Keratinocyte (primary cell): ENCODE measurements around the gene MRPL53. TPM values are rescaled to one million over a fixed set of nuclear protein-coding genes. Genes with fewer than 3 reads are reported as not detected.

Experiments used
- DNase-seq: peaks from one replicate; pipeline ENCODE4 v3.0.0-alpha.2; 2011; ENCODE audit warnings: low read depth, missing footprints, low spot score
- FAIRE-seq: peaks from 2 replicates; lab custom pipeline; 2011; peaks lifted over from hg19 to GRCh38; lab: Jason Lieb, UNC
- H2AFZ ChIP-seq: 2 replicates; pipeline ENCODE4 v1.6.0; 2012; ENCODE audit warnings: low read length, control low read depth, inconsistent platforms; ENCODE audit not compliant: control insufficient read depth
- H3K27ac ChIP-seq: 2 replicates; pipeline ENCODE4 v1.5.1; 2011; ENCODE audit warnings: low read length; ENCODE audit not compliant: control insufficient read depth, insufficient read depth
- H3K27me3 ChIP-seq: 3 replicates; pipeline ENCODE4 v1.6.0; 2011; ENCODE audit warnings: low read length; ENCODE audit not compliant: control insufficient read depth, insufficient read depth; ENCODE audit errors: extremely low read depth
- H3K36me3 ChIP-seq, 2 experiments: 2 replicates in 1 of 2; 3 replicates in 1 of 2; pipeline ENCODE4 v1.5.1; 2011; ENCODE audit warnings: low read length in 2 of 2, mild to moderate bottlenecking in 1 of 2; ENCODE audit not compliant: control insufficient read depth in 2 of 2, insufficient read depth in 2 of 2; ENCODE audit errors: extremely low read depth in 1 of 2
- H3K4me1 ChIP-seq: 3 replicates; pipeline ENCODE4 v1.5.1; 2011; ENCODE audit warnings: low read length; ENCODE audit not compliant: control insufficient read depth, insufficient read depth; ENCODE audit errors: extremely low read depth
- H3K4me2 ChIP-seq: 3 replicates; pipeline ENCODE4 v1.6.0; 2011; ENCODE audit warnings: low read depth, low read length; ENCODE audit not compliant: control insufficient read depth, insufficient read depth; ENCODE audit errors: extremely low read depth
- H3K4me3 ChIP-seq, 3 experiments: fragments of 200-600 bp in 1 of 3; sonication (generic) in 1 of 3; 2 replicates in 2 of 3; 3 replicates in 1 of 3; pipeline ENCODE4 v1.5.1; 2011 to 2016; ENCODE audit warnings: low read length in 3 of 3, mild to moderate bottlenecking in 3 of 3, control low read depth in 2 of 3, inconsistent platforms in 1 of 3, low read depth in 1 of 3, mixed read lengths in 1 of 3, mixed run types in 1 of 3, moderate library complexity in 1 of 3; ENCODE audit not compliant: control insufficient read depth in 2 of 3, insufficient read depth in 2 of 3; ENCODE audit errors: extremely low read depth in 1 of 3
- H3K79me2 ChIP-seq: 2 replicates; pipeline ENCODE4 v1.6.0; 2012; ENCODE audit warnings: low read length; ENCODE audit not compliant: control insufficient read depth, insufficient read depth
- H3K9ac ChIP-seq: 3 replicates; pipeline ENCODE4 v1.6.0; 2011; ENCODE audit warnings: low read length; ENCODE audit not compliant: control insufficient read depth, insufficient read depth; ENCODE audit errors: extremely low read depth
- H3K9me1 ChIP-seq: 3 replicates; pipeline ENCODE4 v1.6.0; 2011; ENCODE audit warnings: low read length; ENCODE audit not compliant: control insufficient read depth, insufficient read depth; ENCODE audit errors: extremely low read depth
- H3K9me3 ChIP-seq: 2 replicates; pipeline ENCODE4 v1.5.1; 2012; ENCODE audit warnings: low read depth, low read length; ENCODE audit not compliant: control insufficient read depth
- H4K20me1 ChIP-seq: 3 replicates; pipeline ENCODE4 v1.6.0; 2011; ENCODE audit warnings: low read length; ENCODE audit not compliant: control insufficient read depth, insufficient read depth; ENCODE audit errors: extremely low read depth
- CTCF ChIP-seq, 3 experiments: IDR thresholded peaks in 1 of 3; conservative IDR thresholded peaks in 1 of 3; optimal IDR thresholded peaks in 1 of 3; 2 replicates in 2 of 3; 3 replicates in 1 of 3; pipeline versions ENCODE3 to v1.5.1; 2011; ENCODE audit warnings: low read length in 3 of 3, mild to moderate bottlenecking in 3 of 3, moderate library complexity in 2 of 3, control low read depth in 1 of 3, inconsistent platforms in 1 of 3; ENCODE audit not compliant: insufficient read depth in 2 of 3; ENCODE audit errors: extremely low read depth in 1 of 3
- EZH2 ChIP-seq: IDR thresholded peaks from one replicate; pipeline ENCODE4 v1.6.1; 2012; ENCODE audit warnings: inconsistent platforms, mild to moderate bottlenecking, low read length, moderate library complexity
- dilution Hi-C: fragments of 300-500 bp; cut with MboI; formaldehyde crosslinking; loops from one replicate; pipeline ENCODE4 v1.7.0; 2020; ENCODE audit warnings: low sequenced_read_pairs; ENCODE audit not compliant: extremely low pct_ligation_motif_present
- polyA plus RNA-seq, 5 experiments: library from polyadenylated mRNA; depleted of rRNA in 3 of 5; stranded (reverse) in 3 of 5; stranded (forward) in 1 of 5; unstranded in 1 of 5; fragments of >200 nt; gene quantifications; 1 replicate in 1 of 5; 2 replicates in 3 of 5; 3 replicates in 1 of 5; pipeline versions ENCODE4 v1.2.1 to v1.2.3, GENCODE V29; 2011 to 2012; ENCODE audit warnings: missing spikeins in 2 of 5, low read depth in 1 of 5, low replicate concordance in 1 of 5

The MRPL53 gene
- polyA plus RNA-seq, 1 donor (not counting 4 experiments of a cell fraction or from before 2014, with no cell fraction given): 31.0 TPM

GRCh38 chr2:74436848-74437695, 35.4 kb downstream of the MRPL53 start:
- Histone ChIP-seq H3K9me1 (peaks cover 8% of the 10 kb centered on the region), H3K9me3 (no peaks in the 10 kb centered on the region), H4K20me1 (peaks cover 27% of the 10 kb centered on the region), H2AFZ (no peak overlapping the region), H3K27ac (no peak overlapping the region), H3K4me3 (no peak overlapping the region), H3K4me1 (peaks cover 29% of the 10 kb centered on the region), H3K79me2 (peaks cover 89% of the 10 kb centered on the region), H3K4me2 (no peak overlapping the region), H3K36me3 (peaks cover 21 to 57% of the 10 kb centered on the region in 2 experiments), H3K9ac (no peak overlapping the region), H3K27me3 (no peaks in the 10 kb centered on the region)
- FAIRE-seq: no peak
- DNase-seq: no peak
- TF ChIP-seq CTCF (optimal IDR thresholded peaks at IDR 0.05 in 1 of 3, IDR thresholded peaks at IDR 0.05 in 1 of 3, conservative IDR thresholded peaks at IDR 0.05 in 1 of 3; ENCODE audit: extremely low read depth in 1 of 3, insufficient read depth in 2 of 3, low read length in 3 of 3) (no peak), EZH2 (no peak)
- dilution Hi-C loops: no loop called here

- peaks cover 31% of the 10 kb centered on the region for H3K4me1 ChIP-seq
- H3K9me1 ChIP-seq: peaks cover 8% of the 10 kb centered on the region
- FAIRE-seq (no peak), DNase-seq (no peak)
- H4K20me1 ChIP-seq: peaks cover 27% of the 10 kb centered on the region
- H3K4me2 ChIP-seq: no peak overlapping the region
- H3K79me2 ChIP-seq: peaks cover 92% of the 10 kb centered on the region
- no peak for TF ChIP-seq EZH2
- no peak for TF ChIP-seq CTCF (optimal IDR thresholded peaks at IDR 0.05 in 1 of 3, IDR thresholded peaks at IDR 0.05 in 1 of 3, conservative IDR thresholded peaks at IDR 0.05 in 1 of 3; ENCODE audit: extremely low read depth in 1 of 3, insufficient read depth in 2 of 3, low read length in 3 of 3)
- H3K9ac ChIP-seq: no peak overlapping the region
- dilution Hi-C loops: no loop called here
- H3K4me3 ChIP-seq: no peak overlapping the region
- no peaks in the 10 kb centered on the region for H3K9me3 ChIP-seq
- no peak overlapping the region for H2AFZ ChIP-seq
- no peaks in the 10 kb centered on the region for H3K27me3 ChIP-seq
- no peak overlapping the region for H3K27ac ChIP-seq
- H3K36me3 ChIP-seq: peaks cover 27 to 65% of the 10 kb centered on the region in 2 experiments
Observed at GRCh38 chr2:74436111-74436805, 36.2 kb downstream of the MRPL53 start.
